SH-SY5Y (cell line): ENCODE measurements around the gene C2orf76.

Experiments
- GATA2 ChIP-seq: IDR thresholded peaks from 2 replicates; pipeline ENCODE4 v1.6.1; 2011; ENCODE audit warnings: mild to moderate bottlenecking, low read depth, low read length
- GATA3 ChIP-seq: IDR thresholded peaks from 2 replicates; pipeline ENCODE4 v1.6.1; 2011; ENCODE audit warnings: low read depth, mild to moderate bottlenecking, low read length, moderate library complexity

Gene C2orf76

GRCh38 chr2:119324685-119325270 lies 41.9 kb downstream of the C2orf76 start:
- TF ChIP-seq GATA2 (no peak), GATA3 (no peak)

GRCh38 chr2:119323459-119323858 lies 43.2 kb downstream of the C2orf76 start:
- TF ChIP-seq GATA2 = no peak
- no peak for TF ChIP-seq GATA3

GRCh38 chr2:119319593-119319992 lies 47.0 kb downstream of the C2orf76 start:
- TF ChIP-seq GATA3 (no peak), GATA2 (no peak)

- TF ChIP-seq GATA3 (no peak), GATA2 (no peak)
Observed at GRCh38 chr2:119317554-119317953, 49.1 kb downstream of the C2orf76 start.

GRCh38 chr2:119316066-119316465 lies 50.6 kb downstream of the C2orf76 start:
- TF ChIP-seq GATA3 = no peak
- TF ChIP-seq GATA2 = no peak

GRCh38 chr2:119315241-119315925 lies 51.3 kb downstream of the C2orf76 start:
- TF ChIP-seq GATA3 = no peak
- no peak for TF ChIP-seq GATA2

GRCh38 chr2:119311831-119312230 lies 54.8 kb downstream of the C2orf76 start:
- TF ChIP-seq GATA3 (no peak), GATA2 (no peak)

GRCh38 chr2:119311371-119311770 lies 55.3 kb downstream of the C2orf76 start:
- no peak for TF ChIP-seq GATA3

- TF ChIP-seq GATA2 (no peak), GATA3 (no peak)
Observed at GRCh38 chr2:119308793-119309330, 57.8 kb downstream of the C2orf76 start.

- TF ChIP-seq GATA2 (no peak), GATA3 (no peak)
Observed at GRCh38 chr2:119307419-119308140, 59.1 kb downstream of the C2orf76 start.

- no peak for TF ChIP-seq GATA3
- TF ChIP-seq GATA2 = no peak
Observed at GRCh38 chr2:119306196-119306590, 60.4 kb downstream of the C2orf76 start.

GRCh38 chr2:119305497-119306195 lies 61.0 kb downstream of the C2orf76 start:
- TF ChIP-seq GATA3 (no peak), GATA2 (no peak)

GRCh38 chr2:119304847-119305246 lies 61.8 kb downstream of the C2orf76 start:
- TF ChIP-seq GATA2 = no peak
- TF ChIP-seq GATA3 = no peak

GRCh38 chr2:119301413-119301812 lies 65.2 kb downstream of the C2orf76 start:
- TF ChIP-seq GATA3 (no peak), GATA2 (no peak)

GRCh38 chr2:119295688-119296375 lies 70.8 kb downstream of the C2orf76 start:
- TF ChIP-seq GATA2 (no peak), GATA3 (no peak)
